AG08396 (cell line): ENCODE data around the gene BARX2.

Experiments
- DNase-seq: peaks from one replicate; pipeline ENCODE4 v3.0.0; 2012; ENCODE audit warnings: low spot score, mixed read lengths

Gene BARX2

DNA sequence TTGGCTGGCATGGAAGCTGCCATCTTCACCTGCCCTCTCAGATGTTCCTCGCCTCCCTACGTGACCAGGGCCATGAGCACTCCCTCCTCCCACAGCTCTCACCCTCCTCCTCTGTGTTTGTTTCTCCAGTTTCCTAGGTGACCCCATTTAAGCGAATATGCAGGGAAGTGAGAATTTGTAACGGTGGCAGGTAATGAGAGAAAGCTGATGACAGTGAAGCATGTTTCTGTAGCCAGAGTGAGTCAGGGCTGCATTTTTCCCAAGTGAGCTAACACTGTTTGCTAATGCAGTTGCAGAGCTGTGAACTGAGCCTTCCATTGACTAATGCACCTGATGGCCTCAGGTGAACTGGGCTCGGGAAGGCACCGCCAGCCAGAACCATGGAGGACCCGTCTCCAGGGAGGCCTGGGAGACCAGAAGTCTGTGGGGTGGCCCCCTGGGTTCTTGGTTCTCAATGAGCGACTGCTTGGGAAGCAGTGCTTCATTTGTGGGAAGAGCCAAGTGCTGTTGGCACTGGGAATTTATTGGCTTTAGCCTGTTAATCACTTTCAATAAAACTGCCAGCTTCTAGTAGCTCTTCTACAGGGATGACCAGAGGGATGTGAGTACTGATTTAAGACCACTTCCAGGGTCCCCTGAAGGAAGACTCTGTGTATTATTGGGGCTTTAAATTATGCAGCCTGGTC, 64.5 kb downstream of the BARX2 start:
- DNase-seq = no peak

DNA sequence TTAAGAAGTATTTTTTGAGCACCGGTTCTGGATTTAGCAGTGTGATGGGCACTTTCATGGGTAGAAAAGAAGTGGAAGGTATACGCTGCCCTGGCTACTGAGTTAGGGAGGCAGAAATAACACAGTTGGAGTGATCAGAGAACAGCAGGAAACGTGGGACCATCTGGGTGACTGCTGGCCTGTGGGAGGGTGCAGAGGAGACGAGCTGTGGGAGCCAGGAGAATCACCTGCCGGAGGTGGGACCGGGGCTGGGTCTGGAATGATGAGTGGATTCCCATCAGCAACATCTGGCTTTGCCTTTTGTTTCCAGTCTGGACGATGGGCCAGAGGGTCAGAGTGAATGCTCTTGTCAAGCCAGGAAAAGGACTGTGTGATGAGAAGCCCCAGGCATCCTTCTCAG, 66.5 kb downstream of the BARX2 start:
- DNase-seq = no peak

DNA sequence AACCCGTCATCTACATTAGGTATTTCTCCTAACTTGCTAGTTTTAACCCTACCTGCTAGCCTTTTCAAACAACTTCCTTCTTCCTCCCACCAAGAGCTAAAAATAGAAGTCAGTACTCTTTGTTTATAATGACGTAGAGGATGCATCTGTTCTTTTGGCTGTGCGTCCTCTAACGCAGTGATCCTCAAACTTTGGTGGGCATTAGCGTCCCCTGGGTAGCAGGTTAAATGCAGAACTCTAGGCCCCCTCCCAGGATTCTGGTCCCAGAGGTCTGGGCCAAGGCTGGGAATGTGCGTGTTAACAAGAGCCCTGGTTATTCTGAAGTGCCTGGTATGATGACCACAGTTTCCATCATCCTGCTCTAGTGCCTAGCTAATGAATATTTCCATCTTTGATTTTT, 67.6 kb downstream of the BARX2 start:
- DNase-seq = no peak

DNA sequence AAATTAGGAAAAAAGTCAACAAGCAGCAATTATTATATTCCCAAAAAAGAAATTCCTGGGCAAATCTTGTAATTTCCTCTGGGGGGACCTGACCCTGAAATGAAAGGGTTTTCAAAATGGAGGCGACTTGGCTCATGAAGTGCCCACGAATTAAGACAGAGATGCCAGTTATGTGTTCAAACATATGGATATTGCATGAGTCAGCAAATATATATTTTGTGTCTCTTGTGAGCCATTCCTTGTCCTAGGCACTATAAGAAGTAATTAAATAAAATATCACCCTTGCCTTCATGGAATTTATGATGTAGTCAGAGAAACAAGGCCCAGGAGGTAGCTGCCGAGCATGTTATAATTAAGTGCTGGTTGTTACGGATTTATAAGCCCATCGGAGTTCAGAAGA, 68.6 kb downstream of the BARX2 start:
- DNase-seq = no peak

DNA sequence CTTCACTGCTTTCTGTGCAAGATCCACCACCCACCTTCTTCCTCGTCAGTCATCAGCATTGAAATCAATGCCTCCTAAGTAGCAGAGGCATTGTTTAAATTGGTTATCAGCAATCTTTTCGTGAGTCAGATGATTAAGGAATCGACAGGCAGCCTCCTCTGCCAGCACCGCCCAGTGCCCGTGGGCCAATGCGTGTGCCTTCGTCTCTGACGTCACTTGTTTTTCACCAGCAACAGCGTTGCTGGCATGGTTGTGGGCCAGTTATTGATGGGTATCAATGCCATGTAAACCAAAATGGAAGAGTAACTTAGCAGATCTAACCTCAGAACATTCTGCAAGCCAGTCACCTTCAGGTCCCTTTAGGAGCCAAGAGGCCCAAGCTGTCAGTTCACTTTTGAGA, 69.6 kb downstream of the BARX2 start:
- no peak for DNase-seq

DNA sequence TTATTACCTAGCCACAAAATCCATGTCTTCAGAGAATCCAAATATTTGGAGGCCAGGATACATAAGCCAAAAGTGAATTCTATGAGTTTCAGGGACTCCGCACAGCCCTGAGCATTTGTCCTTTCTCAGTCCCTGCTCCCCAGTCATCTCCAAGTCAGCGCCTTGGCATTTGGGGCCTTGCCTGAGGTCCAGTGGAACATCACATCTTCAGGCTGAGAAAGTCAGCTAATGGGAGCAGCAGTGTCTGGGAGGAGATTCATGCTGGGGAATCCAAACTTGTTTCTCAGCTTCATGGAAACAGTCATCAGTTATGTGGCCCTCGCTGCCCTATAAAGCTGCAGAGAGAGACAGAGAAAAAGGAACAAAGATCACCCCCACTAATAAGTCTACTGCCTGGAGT, 70.9 kb downstream of the BARX2 start:
- no peak for DNase-seq

DNA sequence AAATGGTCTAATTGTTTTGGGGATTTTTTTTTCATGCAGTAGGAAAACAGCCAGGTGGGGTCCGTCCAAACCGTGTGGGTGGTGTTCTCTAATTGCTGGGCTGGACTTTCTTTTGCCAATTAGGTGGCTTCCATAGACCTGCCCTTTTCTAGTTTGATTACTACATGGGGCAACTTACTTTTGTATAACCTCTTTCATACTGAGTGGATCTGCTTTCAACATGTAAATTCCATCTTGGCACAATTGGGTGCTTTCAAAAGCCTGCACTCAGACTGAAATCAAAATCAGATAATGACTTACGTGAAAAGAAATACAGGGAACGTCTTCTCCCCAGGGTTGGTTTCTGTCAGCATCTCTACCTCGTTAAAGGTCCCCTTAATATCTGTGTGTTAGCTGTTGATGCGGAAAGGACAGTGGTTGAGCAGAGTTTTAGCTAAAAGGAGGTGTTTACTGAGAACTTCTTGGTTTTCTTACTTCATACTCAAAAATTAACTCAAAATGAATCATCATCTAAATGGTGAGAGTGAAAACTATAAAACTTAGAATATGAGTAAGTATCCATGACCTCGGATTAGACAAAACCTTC, 72.1 kb downstream of the BARX2 start:
- no peak for DNase-seq

DNA sequence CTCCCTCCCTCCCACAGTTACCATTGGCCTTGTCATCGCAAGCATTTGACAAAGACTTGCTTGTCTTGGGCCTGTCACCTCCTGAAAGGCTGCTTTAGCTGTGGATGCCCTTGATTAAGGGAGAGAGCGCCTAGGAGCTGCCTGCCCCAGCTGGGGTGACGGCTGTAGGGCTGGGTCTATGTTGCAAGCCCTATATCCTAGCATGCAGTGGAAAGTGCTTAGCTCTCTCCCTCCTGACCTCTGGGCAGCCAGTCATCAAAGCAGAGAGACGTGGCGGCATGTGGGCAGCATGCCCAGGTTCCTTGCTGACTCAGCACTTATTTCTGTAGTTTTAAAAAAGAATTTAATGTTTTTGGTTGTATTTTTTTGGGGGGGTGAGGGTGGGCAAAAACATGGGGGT, 75.9 kb downstream of the BARX2 start:
- DNase-seq = no peak

DNA sequence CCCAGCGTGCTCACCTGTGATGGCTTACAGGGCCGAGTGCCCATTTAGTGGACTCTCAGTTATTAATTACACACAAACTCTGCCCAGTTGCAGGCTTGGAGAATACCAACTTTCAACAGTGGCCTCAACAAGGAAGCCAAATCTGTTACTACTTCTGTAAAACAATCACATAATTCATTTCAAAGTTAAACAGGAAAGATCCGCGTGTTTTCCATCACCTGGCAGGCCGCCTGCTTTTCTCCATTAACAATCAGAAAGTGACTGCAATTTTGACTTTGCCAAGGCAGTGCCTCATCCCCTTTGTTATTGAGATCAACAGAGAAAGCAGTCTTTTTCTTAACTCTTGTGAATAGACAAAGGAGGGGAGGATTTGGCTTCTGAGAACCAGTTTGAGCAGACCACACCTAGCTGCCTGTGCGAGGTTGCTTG, 77.7 kb downstream of the BARX2 start:
- DNase-seq = no peak

DNA sequence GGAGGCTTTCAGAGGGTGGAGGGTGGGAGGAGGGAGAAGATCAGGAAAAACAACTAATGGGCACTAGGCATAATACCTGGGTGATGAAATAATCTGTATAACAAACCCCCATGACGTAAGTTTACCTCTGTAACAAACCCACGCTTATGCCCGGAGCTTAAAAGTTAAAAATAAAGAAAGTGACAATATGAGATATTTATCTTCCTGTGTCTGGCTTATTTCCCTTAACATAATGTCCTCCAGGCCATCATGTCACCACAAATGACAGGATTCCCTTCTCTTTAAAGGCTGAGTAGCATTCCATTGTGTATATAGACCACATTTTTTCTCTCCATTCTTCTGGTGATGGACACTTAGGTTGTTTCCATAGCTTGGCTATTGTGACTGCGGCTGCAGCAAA, 79.5 kb downstream of the BARX2 start:
- DNase-seq = no peak

DNA sequence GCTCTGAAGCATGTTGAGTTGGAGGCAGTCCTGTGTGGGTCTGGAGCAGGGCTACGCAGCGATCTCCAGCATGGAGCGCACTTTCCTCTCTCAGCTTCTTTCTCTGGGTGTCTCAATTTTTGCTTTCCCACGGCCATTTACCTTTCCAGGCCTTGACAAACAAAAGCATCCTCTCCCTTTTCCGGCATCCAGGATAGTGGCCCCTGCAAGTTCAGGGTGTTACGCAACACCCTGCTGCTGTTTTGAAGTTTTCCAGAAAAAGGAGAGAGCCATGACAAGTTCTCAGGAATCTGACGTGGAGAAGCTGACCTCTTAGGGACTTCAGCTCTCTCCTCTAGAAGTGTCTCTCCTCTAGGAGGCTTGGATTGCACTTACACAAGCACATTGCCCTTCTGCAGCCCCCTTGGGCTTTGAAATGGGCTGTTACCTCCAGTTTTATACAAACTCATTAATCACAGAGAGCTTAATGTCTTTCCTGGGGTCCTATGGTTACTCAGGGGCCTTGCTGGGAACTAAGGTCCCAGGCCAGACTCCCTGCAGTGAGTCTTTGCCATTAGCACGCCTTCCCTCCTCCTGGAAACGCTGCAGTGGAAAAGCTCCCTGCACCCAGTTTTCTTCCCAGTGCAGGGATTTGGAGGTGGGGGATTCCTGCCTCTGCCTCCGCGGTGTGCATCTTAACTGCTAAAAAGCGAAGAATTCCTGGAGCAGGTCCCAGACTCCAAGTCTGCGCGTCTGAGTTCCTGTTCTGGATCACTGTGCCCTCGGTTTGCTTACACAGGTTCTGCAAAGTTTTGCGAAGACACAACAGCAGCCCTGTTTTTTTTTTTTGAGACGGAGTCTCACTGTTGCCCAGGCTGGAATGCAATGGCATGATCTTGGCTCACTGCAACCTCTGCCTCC, 80.4 kb downstream of the BARX2 start:
- no peak for DNase-seq

DNA sequence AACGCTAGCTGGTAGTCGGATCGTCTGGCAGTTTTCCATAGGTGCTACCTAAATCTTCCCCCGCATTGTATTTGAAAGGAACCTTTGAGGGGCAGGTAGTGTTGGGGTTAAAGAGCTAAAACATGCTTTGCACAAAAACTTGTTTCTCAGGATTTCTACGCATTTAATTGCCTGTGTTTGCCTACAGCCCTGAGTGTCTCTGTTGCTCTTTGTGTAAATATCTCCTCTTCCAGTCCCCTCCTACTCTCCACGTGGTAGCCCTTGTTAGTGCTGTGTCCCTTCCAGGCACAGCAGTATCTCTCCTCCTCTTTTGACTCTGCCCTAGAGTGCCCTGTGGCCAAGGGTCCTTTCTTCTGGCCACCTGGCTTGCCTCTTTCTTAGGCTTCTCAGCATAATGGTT, 81.7 kb downstream of the BARX2 start:
- no peak for DNase-seq

DNA sequence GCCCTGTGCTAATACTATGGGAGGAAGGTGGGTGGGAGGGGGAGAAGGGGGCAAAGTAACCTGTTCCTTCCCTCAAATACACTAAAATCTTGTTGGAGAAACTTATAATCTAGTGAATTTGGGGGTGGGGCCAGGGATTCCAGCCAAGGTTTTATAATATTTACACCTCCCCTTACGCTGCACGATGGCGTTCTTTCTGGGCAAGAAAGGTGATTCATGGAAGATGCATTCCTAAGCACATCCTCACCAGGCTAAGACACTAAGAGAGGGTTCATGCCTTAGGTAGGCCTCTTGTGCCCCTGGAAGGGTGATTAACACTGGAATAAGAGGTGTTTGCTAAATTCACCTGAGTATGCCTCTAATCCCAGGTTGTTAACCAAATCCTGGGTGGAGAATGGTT, 82.6 kb downstream of the BARX2 start:
- DNase-seq = no peak

DNA sequence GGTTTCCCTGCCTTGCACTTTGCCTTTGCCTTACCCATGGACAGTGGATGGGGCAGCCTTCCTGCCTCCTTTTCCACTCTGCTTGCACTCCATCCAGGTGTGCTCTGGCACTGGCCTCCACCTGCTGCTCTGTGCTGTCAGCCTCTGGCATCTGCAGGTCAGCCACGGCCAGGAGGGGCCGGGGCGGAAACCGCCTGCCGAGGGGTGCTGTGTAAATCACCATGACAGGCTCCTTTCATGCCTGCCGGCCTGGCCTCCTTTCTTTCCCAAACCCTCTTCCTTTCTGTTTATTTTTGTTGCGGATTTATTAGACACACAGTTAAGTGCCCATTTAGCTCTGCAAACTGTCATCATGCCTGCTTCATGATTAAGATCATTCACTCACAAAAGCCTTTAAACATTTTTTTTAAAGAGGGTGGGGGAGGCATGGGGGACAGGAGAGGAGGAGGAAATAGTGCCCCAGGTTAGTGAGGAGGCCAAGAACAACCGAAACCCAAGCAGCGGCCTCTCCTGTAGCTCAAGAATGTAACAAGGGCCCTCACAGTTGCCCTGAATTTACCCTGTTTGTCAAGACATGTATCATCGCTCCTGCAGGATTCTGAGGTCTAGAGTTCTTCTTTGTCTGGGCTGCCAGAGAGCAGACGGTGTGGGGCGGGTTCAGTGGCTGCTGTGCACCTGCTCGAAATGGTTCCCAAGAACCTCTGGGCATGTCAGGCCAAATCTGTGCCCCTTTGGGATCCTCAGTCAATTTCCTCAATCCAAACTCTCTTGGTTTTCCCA, 83.3 kb downstream of the BARX2 start:
- DNase-seq = no peak

DNA sequence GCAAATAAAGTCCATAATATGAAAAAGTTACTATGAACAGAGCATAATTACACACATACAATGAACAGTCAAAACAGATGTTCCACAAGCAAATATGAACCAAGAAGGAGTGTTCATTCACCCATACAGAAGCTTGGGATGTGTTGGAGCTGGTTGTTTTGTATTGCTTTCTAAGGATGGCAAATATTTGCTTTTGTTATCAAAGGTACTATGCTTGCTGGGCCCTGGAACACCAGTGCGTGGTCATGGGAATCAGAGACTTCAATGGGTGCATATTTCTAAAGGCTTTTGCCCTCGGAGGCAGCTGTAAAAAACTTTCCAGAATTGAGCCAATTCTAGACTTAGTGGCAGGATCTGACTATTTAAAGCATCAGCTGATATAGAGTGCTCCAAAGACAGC, 85.1 kb downstream of the BARX2 start:
- no peak for DNase-seq

DNA sequence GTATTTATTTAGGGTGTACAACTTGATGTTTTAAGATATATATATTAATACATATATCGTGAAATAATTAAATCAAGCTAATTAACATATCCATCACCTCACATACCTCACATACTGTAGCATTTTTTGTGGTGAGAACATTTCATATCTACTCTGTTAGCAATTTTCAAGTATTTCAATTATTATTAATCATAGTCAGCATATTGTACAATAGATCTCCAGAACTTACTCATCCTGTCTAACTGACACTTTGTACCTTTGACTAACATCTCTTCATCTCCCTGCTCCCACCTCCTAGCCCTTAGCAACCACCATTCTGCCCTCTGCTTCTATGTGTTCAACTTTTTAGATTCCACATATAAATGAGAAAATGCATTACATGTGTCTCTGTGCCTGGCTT, 108.4 kb downstream of the BARX2 start:
- DNase-seq = no peak

DNA sequence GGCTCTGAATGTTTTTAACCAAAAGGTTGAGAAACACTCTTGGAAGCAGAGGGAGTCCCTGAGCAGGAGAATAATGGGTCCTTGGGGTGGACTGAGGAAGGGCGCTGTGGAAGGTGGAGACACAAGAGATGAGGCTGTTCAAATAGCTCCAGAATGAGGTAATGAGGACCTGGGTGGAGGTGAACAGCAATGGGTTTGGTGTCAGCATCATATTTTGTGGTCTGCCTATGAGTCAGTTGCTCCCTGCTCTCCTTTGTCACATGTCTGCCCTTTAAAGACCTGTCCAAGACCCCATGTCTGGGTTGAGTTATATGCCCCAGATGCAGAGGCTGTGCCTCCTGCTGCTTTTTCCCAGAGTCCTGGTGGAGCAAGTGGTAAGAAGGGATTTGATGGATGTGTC, 113.6 kb downstream of the BARX2 start:
- no peak for DNase-seq

DNA sequence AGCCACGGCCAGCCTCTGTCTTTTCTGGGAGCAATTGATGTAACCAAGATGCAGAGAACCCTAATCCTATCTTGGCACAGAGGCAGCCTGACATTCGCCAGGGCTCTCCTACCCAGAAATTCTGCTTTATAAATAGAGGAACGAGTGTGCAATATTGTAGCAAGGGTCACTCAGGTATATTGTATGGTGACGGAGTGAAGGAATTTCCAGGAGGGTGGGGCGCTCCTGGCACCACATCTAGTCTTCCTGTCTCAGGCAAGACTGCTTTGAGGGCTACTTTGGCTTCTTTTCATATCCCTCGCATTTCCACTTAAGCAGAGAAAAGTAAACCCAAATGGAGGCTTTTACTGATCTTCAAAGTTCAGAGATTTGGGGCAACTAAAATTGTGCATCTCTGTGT, 114.4 kb downstream of the BARX2 start:
- DNase-seq = no peak

DNA sequence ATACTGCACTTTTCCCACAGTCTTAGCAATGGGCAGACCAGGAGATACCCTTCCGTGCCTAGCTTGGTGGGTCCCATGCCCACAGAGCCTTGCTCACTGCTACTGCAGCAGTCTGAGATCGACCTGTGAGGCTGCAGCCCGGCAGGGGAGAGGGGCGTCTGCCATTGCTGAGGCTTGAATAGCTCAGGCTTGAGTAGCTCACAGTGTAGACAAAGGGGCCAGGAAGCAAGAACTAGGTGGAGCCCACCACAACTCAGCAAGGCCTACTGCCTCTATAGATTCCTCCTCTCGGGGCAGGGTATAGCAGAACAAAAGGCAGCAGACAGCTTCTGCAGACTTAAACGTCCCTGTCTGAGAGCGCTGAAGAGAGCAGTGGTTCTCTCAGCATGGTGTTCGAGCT, 118.1 kb downstream of the BARX2 start:
- DNase-seq = no peak
